ENCODE results near the gene KPNA6.

DNA sequence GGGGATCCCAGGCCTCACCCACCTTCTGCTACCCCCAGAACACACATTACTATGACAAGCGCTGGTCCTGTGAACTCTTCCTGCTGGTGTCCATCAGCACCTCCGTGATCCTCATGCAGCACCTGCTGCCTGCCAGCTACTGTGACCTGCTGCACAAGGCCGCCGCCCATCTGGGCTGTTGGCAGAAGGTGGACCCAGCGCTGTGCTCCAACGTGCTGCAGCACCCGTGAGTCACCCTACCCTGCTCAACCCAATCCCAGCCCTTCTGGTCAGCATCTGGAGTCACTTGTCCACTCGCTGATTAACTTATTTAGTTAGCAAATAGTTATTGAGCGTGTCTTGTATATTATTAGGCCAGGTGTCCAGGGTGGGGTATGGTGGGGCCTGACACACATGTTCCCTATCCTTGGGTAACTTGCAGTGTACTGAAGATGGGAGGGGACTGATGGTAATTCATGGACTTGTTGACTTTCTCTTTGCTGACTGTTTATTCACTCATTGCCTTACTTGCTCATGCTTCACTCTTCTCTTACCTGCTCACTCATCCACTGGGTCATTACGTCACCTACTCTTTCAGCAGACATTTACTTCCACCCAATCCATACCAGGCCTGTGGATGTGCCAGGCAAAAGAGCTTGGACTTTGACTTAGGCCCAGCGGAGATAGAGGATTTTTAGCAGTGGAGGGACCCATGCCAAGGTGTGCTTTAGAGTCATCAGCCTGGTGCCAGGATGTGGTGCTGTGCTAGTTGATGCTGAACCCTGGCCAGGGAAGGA lies 12.9 kb upstream of the KPNA6 start:
- TF ChIP-seq CBFB (CRISPR knock-in tag; IDR thresholded peaks at IDR 0.05; ENCODE audit: low read depth) (no peak), CTCF (IDR thresholded peaks at IDR 0.05) (no peak), NFE2L1 (CRISPR knock-in tag; IDR thresholded peaks at IDR 0.05) (no peak), ZBTB21 (CRISPR knock-in tag; IDR thresholded peaks at IDR 0.05; ENCODE audit: borderline replicate concordance) (no peak), CREB1 (CRISPR knock-in tag; IDR thresholded peaks at IDR 0.05) (no peak), TEAD4 (CRISPR knock-in tag; IDR thresholded peaks at IDR 0.05) (no peak), CREM (CRISPR knock-in tag; IDR thresholded peaks at IDR 0.05) (no peak), FOXJ3 (CRISPR knock-in tag; IDR thresholded peaks at IDR 0.05; ENCODE audit: borderline replicate concordance) (no peak), NFYB (CRISPR knock-in tag; conservative IDR thresholded peaks at IDR 0.05; ENCODE audit: low read depth) (no peak), MAX (CRISPR knock-in tag; IDR thresholded peaks at IDR 0.05) (no peak), GRHL2 (CRISPR knock-in tag; IDR thresholded peaks at IDR 0.05; ENCODE audit: insufficient replicate concordance, severe bottlenecking) (no peak), ZNF416 (CRISPR knock-in tag; IDR thresholded peaks at IDR 0.05) (no peak)
- TF ChIP-seq, protein P1, sequence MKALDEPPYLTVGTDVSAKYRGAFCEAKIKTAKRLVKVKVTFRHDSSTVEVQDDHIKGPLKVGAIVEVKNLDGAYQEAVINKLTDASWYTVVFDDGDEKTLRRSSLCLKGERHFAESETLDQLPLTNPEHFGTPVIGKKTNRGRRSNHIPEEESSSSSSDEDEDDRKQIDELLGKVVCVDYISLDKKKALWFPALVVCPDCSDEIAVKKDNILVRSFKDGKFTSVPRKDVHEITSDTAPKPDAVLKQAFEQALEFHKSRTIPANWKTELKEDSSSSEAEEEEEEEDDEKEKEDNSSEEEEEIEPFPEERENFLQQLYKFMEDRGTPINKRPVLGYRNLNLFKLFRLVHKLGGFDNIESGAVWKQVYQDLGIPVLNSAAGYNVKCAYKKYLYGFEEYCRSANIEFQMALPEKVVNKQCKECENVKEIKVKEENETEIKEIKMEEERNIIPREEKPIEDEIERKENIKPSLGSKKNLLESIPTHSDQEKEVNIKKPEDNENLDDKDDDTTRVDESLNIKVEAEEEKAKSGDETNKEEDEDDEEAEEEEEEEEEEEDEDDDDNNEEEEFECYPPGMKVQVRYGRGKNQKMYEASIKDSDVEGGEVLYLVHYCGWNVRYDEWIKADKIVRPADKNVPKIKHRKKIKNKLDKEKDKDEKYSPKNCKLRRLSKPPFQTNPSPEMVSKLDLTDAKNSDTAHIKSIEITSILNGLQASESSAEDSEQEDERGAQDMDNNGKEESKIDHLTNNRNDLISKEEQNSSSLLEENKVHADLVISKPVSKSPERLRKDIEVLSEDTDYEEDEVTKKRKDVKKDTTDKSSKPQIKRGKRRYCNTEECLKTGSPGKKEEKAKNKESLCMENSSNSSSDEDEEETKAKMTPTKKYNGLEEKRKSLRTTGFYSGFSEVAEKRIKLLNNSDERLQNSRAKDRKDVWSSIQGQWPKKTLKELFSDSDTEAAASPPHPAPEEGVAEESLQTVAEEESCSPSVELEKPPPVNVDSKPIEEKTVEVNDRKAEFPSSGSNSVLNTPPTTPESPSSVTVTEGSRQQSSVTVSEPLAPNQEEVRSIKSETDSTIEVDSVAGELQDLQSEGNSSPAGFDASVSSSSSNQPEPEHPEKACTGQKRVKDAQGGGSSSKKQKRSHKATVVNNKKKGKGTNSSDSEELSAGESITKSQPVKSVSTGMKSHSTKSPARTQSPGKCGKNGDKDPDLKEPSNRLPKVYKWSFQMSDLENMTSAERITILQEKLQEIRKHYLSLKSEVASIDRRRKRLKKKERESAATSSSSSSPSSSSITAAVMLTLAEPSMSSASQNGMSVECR (CRISPR knock-in tag; IDR thresholded peaks at IDR 0.05; ENCODE audit: borderline replicate concordance), result no peak
- TF ChIP-seq, protein P2, sequence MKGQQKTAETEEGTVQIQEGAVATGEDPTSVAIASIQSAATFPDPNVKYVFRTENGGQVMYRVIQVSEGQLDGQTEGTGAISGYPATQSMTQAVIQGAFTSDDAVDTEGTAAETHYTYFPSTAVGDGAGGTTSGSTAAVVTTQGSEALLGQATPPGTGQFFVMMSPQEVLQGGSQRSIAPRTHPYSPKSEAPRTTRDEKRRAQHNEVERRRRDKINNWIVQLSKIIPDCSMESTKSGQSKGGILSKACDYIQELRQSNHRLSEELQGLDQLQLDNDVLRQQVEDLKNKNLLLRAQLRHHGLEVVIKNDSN (CRISPR knock-in tag; IDR thresholded peaks at IDR 0.05), result no peak

Data from WTC11 (cell line).